PFSK-1 (cell line): Measurements from ENCODE around the gene OR5H14.

Experiments
- FOXP2 ChIP-seq: optimal IDR thresholded peaks from 2 replicates; pipeline ENCODE3; 2011; ENCODE audit warnings: borderline replicate concordance, control low read depth, inconsistent platforms; ENCODE audit not compliant: insufficient read depth; ENCODE audit errors: extremely low read length, extremely low read depth
- POLR2AphosphoS5 ChIP-seq: IDR thresholded peaks from 2 replicates; pipeline ENCODE4 v1.6.1; 2012; ENCODE audit warnings: low read depth, mild to moderate bottlenecking, control low read depth, low read length, moderate library complexity
- REST ChIP-seq, 2 experiments: IDR thresholded peaks; 2 replicates each; pipeline versions ENCODE4 v1.6.1 to v1.8.0; 2011 to 2012; ENCODE audit warnings: low read depth in 2 of 2, low read length in 2 of 2, control low read depth in 1 of 2, inconsistent platforms in 1 of 2, mild to moderate bottlenecking in 1 of 2, moderate library complexity in 1 of 2; ENCODE audit not compliant: insufficient read depth in 1 of 2
- TAF1 ChIP-seq: IDR thresholded peaks from 2 replicates; pipeline ENCODE4 v1.6.1; 2012; ENCODE audit warnings: low read length, control low read depth, borderline replicate concordance; ENCODE audit not compliant: insufficient read depth

GRCh38 chr3:98171071-98171470, 23.8 kb downstream of the OR5H14 start:
- TF ChIP-seq REST (IDR thresholded peaks at IDR 0.05; ENCODE audit: insufficient read depth in 1 of 2, low read depth in 2 of 2, low read length in 2 of 2) = no peak
- TF ChIP-seq FOXP2 = no peak
- no peak for TF ChIP-seq TAF1
- TF ChIP-seq POLR2AphosphoS5 = no peak
